Dermis blood vessel endothelial cell (primary cell): ENCODE data around the gene EME1. TPM values are rescaled to one million over a fixed set of nuclear protein-coding genes. Genes with fewer than 3 reads are reported as not detected.
A peak's percentile ranks its signal among the peaks of the same experiment; 100 is the strongest.

ENCODE experiments used
- DNase-seq: peaks from one replicate; pipeline ENCODE4 v3.0.0; 2010
- total RNA-seq: library from RNA; depleted of rRNA; stranded (reverse); fragments of >200 nt; gene quantifications from 2 replicates; pipeline ENCODE4 v1.2.3, GENCODE V29; 2014

The EME1 gene
- total RNA-seq, 1 donor from 2014 or later: 1.0 TPM

DNA sequence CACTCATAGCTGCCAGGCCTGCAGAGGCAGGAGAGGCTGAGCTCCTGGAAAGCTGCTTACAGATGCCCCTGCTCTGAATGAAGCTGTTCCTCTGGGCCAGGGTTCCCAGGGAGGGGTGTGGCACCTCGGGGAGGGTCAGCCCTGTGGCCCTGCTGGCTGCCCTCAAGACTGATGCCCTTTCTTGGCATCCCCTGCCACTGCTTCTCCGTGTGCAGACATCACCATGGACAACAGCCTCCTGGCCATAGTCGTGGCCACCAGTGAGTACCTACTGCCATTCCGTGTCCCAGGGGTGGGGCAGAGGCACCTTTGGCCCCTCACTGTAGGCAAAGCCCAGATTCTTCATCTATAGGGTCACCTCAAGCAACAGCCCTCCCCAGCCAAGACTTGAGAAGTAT lies 9.0 kb upstream of the EME1 start:
- no peak for DNase-seq

DNA sequence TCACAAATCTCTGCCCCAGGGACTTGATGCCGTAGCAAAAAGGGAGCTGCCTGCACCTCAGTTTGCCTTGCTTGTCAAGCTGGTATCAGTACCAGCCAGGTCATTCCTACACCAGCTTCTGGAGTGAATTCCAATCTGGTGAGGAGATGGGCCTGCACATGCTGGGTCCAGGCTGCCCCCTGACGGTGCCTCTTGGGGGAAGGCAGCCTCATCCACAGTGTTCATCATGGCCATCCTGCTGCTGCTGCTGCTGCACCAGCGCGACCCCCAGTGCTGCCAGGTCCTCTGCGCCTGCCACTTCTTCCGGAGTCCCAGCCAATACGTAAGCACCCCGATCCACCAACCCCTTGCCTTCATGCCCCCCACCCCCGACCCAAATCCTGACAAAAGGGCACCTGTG lies 8.3 kb upstream of the EME1 start:
- DNase-seq: no peak

DNA sequence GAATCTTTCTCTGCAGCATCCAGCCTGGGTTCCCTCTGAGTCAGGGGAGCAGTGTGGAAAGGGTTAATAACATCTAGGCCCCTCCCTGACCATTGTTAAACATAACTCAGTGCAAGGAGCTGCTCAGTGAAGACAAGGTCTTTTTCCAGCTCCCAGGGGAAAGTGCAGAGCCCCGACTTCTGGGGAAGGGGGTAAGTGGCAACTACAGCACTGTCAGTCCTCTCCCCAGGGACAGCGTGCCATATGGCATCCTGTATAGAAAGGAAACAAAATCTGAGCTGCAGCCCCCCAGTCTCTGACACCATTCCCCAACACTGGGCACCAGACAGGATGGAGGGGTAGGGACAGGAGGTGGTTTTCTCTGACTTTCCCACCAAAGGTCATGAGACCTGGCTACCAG lies 7.9 kb upstream of the EME1 start:
- no peak for DNase-seq

DNA sequence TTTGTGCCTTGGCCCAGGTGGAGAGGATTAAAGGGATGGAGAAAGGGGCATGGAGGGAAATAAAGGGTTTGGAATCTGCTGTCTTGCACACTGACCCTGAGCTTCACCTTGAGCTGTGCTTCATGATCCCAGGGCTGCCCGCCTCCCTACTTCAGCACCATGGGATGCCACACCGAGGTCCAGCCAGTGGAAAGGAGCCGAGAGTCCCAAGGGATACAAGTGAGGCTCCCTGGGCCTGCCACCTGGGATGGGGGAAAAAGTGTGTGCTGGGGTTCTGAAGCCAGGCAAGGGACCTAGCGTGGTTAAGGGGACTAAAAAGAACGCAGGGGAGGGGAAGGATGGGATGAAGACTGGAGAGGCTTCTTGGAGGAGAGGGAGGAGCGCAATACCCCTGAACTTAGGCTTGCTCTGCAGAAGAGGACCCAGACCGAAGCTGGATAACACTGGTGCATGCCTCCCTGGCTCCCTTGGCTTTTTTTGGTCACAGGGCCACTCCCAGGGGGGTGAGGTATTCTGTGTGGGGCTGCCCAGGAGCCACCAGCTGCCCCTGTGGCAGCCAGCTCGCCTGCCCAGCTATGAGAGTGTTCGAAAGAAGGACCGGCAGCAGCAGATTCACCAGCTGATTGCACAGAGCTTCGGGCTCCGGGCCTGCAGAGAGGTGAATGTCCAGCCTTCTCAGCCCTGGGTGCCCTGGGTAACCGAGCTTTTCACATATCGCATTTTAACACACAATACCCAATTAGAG lies 7.2 kb upstream of the EME1 start:
- DNase-seq: no peak

DNA sequence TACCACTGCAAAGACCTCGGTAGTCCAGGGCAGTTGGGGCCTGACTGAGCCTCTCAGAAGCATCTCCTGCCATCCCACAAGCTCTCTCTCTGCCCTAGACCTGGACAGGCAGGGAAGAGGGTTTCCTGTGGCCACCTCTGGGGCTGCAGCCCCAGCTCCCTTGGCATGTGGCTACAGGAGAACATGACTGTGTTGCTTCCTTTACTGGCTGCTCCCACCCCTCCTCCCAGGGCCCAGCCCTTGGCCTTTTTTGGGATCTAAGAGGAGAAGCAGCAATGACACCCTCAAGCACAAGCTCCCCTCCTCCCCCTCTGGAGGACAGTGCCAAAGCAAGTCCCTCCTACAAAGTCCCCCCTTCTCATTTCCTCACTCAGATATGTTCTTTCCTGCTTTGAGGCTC lies 5.6 kb upstream of the EME1 start:
- DNase-seq: no peak

DNA sequence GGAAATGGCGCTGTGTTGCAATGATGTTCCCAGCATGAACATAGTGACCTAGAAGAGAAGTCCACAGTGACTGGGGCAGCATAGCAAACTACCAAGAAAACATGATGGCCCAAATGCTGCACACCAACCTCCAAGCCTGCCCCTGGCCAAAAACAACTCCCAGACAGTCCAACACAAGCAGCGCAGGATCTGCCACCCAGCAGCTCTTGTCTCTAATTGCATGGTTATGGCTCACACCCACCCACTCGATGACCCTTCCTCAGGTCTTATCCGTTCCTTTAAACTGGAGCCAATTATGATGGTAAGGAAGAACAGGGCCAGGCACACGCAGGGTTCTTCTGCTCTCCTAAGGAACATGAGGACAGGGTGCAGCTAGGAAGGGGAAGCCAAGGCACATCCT lies 3.0 kb upstream of the EME1 start:
- DNase-seq: no peak

DNA sequence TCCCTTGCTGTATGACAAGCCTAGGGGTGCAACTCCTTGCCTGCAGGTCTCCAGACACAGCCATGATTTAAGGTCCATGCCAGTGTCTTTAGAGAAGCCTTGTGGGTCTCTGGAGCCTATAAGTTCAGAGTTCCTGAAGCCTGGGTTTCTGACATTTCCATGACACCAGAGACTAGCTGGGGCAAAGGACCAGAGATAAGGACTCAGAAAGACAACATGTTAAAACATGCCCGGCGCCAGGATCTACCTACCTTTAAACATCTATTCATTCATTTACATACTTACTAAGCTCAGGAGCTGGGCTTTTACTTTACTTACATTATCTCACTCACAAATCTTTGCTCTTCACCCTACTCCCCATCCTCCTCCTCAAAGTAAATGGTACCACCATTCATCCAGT lies 1.5 kb upstream of the EME1 start:
- no peak for DNase-seq

GRCh38 chr17:50372222-50372757 lies 739 bp upstream of the EME1 start:
- no peak for DNase-seq

DNA sequence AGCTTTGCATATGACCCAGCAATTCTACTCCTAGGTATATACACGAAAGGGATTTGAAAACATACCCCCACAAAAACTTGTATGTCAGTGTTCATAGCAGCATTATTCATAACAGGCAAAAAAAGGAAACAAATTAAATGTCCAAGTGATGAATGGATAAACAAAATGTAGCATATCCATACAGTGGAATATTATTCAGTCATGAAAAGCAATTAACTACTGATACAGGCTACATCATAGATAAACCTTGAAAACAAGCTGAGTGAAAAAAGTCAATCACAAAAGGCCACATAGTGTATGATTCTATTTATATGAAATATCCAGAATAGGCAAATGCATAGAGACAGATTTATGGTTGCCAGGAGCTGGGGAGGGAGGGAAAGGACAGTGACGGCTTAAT lies 676 bp downstream of the EME1 start:
- no peak for DNase-seq

GRCh38 chr17:50375858-50376538 lies 3.0 kb downstream of the EME1 start:
- DNase-seq: no peak

- DNase-seq: no peak
Observed at GRCh38 chr17:50379351-50380132, 6.5 kb downstream of the EME1 start.

GRCh38 chr17:50380369-50381259 lies 7.6 kb downstream of the EME1 start:
- DNase-seq: no peak

GRCh38 chr17:50381260-50381815 lies 8.3 kb downstream of the EME1 start:
- DNase-seq: no peak

DNA sequence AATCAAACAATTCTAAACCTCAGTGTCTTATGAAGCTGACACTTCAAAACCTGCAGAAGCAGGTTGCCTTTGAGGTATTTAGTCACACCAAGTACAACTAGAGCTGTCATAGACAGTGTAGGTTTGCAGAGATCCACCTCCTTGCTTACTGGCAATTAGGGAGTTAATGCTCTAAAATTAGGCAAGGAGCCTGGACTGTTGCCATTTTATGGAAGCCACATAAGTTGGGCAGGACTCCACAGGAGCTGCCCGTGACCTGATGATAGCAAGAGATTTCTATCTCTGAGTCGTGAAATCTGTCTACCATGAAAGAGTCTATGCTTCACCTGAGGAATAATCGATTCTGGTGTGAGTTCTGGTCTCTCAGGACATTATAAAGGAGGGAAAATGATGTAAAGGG lies 8.9 kb downstream of the EME1 start:
- no peak for DNase-seq

GRCh38 chr17:50382931-50383330 lies 9.9 kb downstream of the EME1 start:
- no peak for DNase-seq

DNA sequence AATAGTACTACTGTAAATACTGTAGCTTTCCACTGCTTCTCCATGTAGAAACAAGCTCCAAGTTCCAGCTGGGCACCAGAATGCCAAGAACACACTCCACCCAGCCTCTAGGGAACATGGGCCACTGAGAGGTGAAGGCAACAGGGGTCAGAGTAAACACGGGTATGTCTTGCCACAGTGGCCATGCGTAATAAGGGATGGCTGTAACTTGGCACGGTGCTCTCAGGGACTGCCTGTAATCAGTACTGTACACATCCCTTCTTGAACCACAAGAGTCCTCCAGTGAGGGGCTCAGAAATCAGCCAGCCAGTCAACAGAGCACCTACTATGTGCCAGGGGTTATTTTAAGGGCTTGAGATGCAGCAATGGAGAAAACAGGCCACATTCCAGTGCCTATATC lies 13.5 kb downstream of the EME1 start:
- no peak for DNase-seq

DNA sequence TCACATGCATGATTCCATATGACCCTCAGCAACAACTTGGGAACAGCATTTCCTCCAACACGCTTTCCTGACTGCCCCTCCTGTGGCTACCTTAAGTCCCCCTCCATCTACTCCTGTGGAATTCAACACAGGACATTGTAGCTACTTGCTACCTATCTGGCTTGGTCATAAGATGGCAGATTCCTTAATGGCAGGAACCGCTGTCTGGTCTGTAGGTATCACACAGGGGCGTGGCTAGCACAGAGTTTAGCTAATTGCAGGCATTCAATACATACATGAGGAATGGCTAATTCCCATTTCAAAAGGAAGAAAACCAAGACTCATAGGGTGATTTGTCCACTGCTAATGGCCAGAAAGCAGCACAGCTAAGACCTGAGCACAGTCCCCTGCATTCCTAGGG lies 15.7 kb downstream of the EME1 start:
- DNase-seq: no peak

GRCh38 chr17:50389534-50389933 lies 16.5 kb downstream of the EME1 start:
- no peak for DNase-seq

- no peak for DNase-seq
Observed at GRCh38 chr17:50392621-50393020, 19.6 kb downstream of the EME1 start.

DNA sequence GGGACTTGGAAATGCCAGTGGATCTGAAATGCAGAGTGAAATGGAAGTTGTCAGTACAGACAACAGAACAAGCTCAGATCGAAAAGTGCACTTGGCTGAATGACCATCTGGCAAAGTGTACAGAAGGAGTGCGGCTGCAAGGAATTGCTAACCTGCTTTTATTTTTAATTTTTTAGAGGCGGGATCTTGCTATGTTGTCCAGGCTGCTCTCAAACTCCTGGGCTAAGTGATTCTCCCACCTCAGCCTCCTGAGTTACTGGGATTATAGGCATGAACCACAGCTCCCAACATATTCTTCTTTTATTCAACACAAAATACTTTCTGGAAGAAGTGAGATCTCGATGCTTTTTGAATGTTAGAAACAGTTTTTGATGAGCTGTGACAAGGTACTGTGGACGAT lies 20.7 kb downstream of the EME1 start:
- no peak for DNase-seq

- peak; percentile 37 for DNase-seq
Observed at GRCh38 chr17:50394711-50395110, 21.7 kb downstream of the EME1 start.
